Mesendoderm (in vitro differentiated cells): Measurements from ENCODE around the gene ANKS3.

Source experiments
- DNase-seq: peaks from one replicate; pipeline ENCODE4 v3.0.0; 2013
- H2AK5ac ChIP-seq: 2 replicates; pipeline ENCODE4 v1.6.1; 2013; ENCODE audit warnings: low read length, inconsistent platforms
- H2BK120ac ChIP-seq: 2 replicates; pipeline ENCODE4 v1.6.1; 2013; ENCODE audit warnings: low read depth, mild to moderate bottlenecking, low read length, moderate library complexity, mixed read lengths
- H2BK15ac ChIP-seq: replicated peaks from 2 replicates; pipeline ENCODE4 v1.6.1; 2013; ENCODE audit warnings: low read depth, mild to moderate bottlenecking, moderate library complexity
- H2BK5ac ChIP-seq: 2 replicates; pipeline ENCODE4 v1.6.1; 2013; ENCODE audit warnings: low read length, inconsistent platforms
- H3K18ac ChIP-seq: 2 replicates; pipeline ENCODE4 v1.6.1; 2013; ENCODE audit warnings: mild to moderate bottlenecking, low read length, mixed read lengths
- H3K23ac ChIP-seq: one replicate; pipeline ENCODE4 v1.6.1; 2013; ENCODE audit warnings: low read length
- H3K27ac ChIP-seq: 2 replicates; pipeline ENCODE4 v1.5.1; 2013; ENCODE audit warnings: low read depth, mild to moderate bottlenecking, inconsistent platforms, low read length, moderate library complexity
- H3K27me3 ChIP-seq: 2 replicates; pipeline ENCODE4 v1.6.1; 2013; ENCODE audit warnings: low read length, control low read depth, mild to moderate bottlenecking, inconsistent platforms; ENCODE audit not compliant: insufficient read depth, poor library complexity
- H3K36me3 ChIP-seq: 2 replicates; pipeline ENCODE4 v1.6.1; 2013; ENCODE audit warnings: low read length, inconsistent platforms; ENCODE audit not compliant: control insufficient read depth, insufficient read depth
- H3K4ac ChIP-seq: one replicate; pipeline ENCODE4 v1.6.1; 2013; ENCODE audit warnings: low read depth, mild to moderate bottlenecking, low read length, moderate library complexity
- H3K4me1 ChIP-seq: 2 replicates; pipeline ENCODE4 v1.6.1; 2013; ENCODE audit warnings: low read depth, low read length, inconsistent platforms; ENCODE audit not compliant: control insufficient read depth
- H3K4me2 ChIP-seq: 2 replicates; pipeline ENCODE4 v1.6.1; 2013; ENCODE audit warnings: low read length
- H3K4me3 ChIP-seq: 2 replicates; pipeline ENCODE4 v1.5.1; 2013; ENCODE audit warnings: mild to moderate bottlenecking, low read length
- H3K56ac ChIP-seq: one replicate; pipeline ENCODE4 v1.6.1; 2013; ENCODE audit warnings: low read length
- H3K79me1 ChIP-seq: 2 replicates; pipeline ENCODE4 v1.6.1; 2013; ENCODE audit warnings: low read length, inconsistent platforms
- H3K79me2 ChIP-seq: 2 replicates; pipeline ENCODE4 v1.6.1; 2013; ENCODE audit warnings: mild to moderate bottlenecking, low read length; ENCODE audit not compliant: control insufficient read depth, insufficient read depth
- H3K9ac ChIP-seq: 2 replicates; pipeline ENCODE4 v1.6.1; 2013; ENCODE audit warnings: low read length, inconsistent platforms
- H4K5ac ChIP-seq: one replicate; pipeline ENCODE4 v1.6.1; 2013; ENCODE audit warnings: low read length
- H4K8ac ChIP-seq: one replicate; pipeline ENCODE4 v1.6.1; 2013; ENCODE audit warnings: low read depth, mild to moderate bottlenecking, control low read depth, low read length, moderate library complexity
- WGBS: extraction: QIAGEN DNeasy Blood & Tissue Kit; methylation state at CpG from one replicate; pipeline ENCODE4 v1.1.7; 2013; ENCODE audit warnings: low lambda C conversion rate, missing lambda C conversion rate; ENCODE audit not compliant: insufficient coverage; ENCODE audit errors: extremely low coverage; 5-methylcytosine and 5-hydroxymethylcytosine counted together

The ANKS3 gene

GRCh38 chr16:4695473-4696171 lies 38.4 kb downstream of the ANKS3 start:
- H3K27me3 ChIP-seq, result no peaks in the 10 kb centered on the region
- H3K56ac ChIP-seq, result no peak overlapping the region
- H2BK15ac ChIP-seq, result no peak overlapping the region
- no peak overlapping the region for H4K8ac ChIP-seq
- H3K27ac ChIP-seq, result no peak overlapping the region
- no peak overlapping the region for H4K5ac ChIP-seq
- no peak overlapping the region for H3K9ac ChIP-seq
- no peak overlapping the region for H2BK120ac ChIP-seq
- no peak overlapping the region for H3K23ac ChIP-seq
- no peak overlapping the region for H3K4me2 ChIP-seq
- peaks cover 4% of the 10 kb centered on the region for H3K36me3 ChIP-seq
- H3K4me1 ChIP-seq, result no peaks in the 10 kb centered on the region
- no peak for DNase-seq
- H2AK5ac ChIP-seq, result no peak overlapping the region
- no CpG with 5 or more reads among the region's 12 CpGs for WGBS
- H3K18ac ChIP-seq, result no peak overlapping the region
- peaks cover 2% of the 10 kb centered on the region for H3K79me1 ChIP-seq
- H3K79me2 ChIP-seq, result no peaks in the 10 kb centered on the region
- H2BK5ac ChIP-seq, result no peak overlapping the region
- H3K4ac ChIP-seq, result no peak overlapping the region
- no peak overlapping the region for H3K4me3 ChIP-seq

- H3K18ac ChIP-seq, result no peak overlapping the region
- H3K4me1 ChIP-seq, result no peaks in the 10 kb centered on the region
- no peak overlapping the region for H4K8ac ChIP-seq
- peak overlapping the region; percentile 52 for H3K56ac ChIP-seq
- no peak overlapping the region for H3K9ac ChIP-seq
- no peak overlapping the region for H2AK5ac ChIP-seq
- no peak overlapping the region for H2BK15ac ChIP-seq
- H3K4me2 ChIP-seq, result no peak overlapping the region
- H3K27ac ChIP-seq, result no peak overlapping the region
- H3K4me3 ChIP-seq, result no peak overlapping the region
- no peak overlapping the region for H2BK120ac ChIP-seq
- H3K79me2 ChIP-seq, result no peaks in the 10 kb centered on the region
- H4K5ac ChIP-seq, result no peak overlapping the region
- H3K79me1 ChIP-seq, result peaks cover 2% of the 10 kb centered on the region
- peak; percentile 23 for DNase-seq
- H2BK5ac ChIP-seq, result no peak overlapping the region
- H3K4ac ChIP-seq, result no peak overlapping the region
- no peak overlapping the region for H3K23ac ChIP-seq
- no peaks in the 10 kb centered on the region for H3K36me3 ChIP-seq
- no peaks in the 10 kb centered on the region for H3K27me3 ChIP-seq
- no CpG with 5 or more reads among the region's 26 CpGs for WGBS
These were observed 39.2 kb downstream of the ANKS3 start for GRCh38 chr16:4694642-4695451.

- Histone ChIP-seq H3K9ac (peak overlapping the region; percentile 92), H2BK120ac (no peak overlapping the region), H3K4me1 (no peaks in the 10 kb centered on the region), H4K5ac (no peak overlapping the region), H3K23ac (no peak overlapping the region), H2BK15ac (no peak overlapping the region), H3K4ac (no peak overlapping the region), H4K8ac (no peak overlapping the region), H3K36me3 (no peaks in the 10 kb centered on the region), H2AK5ac (no peak overlapping the region), H3K18ac (peak overlapping the region; percentile 16), H2BK5ac (no peak overlapping the region), H3K4me2 (peak overlapping the region; percentile 64), H3K27me3 (no peaks in the 10 kb centered on the region), H3K56ac (peak overlapping the region; percentile 98), H3K79me2 (no peaks in the 10 kb centered on the region), H3K27ac (peak overlapping the region; percentile 42), H3K79me1 (peaks cover 2% of the 10 kb centered on the region), H3K4me3 (peak overlapping the region; percentile 93)
- peak; percentile 58 for DNase-seq
- WGBS, result no CpG with 5 or more reads among the region's 54 CpGs
These were observed 40.0 kb downstream of the ANKS3 start for GRCh38 chr16:4693956-4694641.

- Histone ChIP-seq H3K9ac (peak within 1 kb of the TSS; percentile 92), H2BK120ac (no peak within 1 kb of the TSS), H4K5ac (no peak within 1 kb of the TSS), H3K27ac (peak within 1 kb of the TSS; percentile 42), H3K18ac (peak within 1 kb of the TSS; percentile 16), H3K4me2 (peak within 1 kb of the TSS; percentile 93), H3K4me3 (peak within 1 kb of the TSS; percentile 93), H2BK15ac (no peak within 1 kb of the TSS), H3K4ac (no peak within 1 kb of the TSS), H2BK5ac (no peak within 1 kb of the TSS), H3K23ac (peak within 1 kb of the TSS; percentile 45), H3K27me3 (no peaks in the 10 kb centered on the region), H4K8ac (no peak within 1 kb of the TSS), H3K56ac (peak within 1 kb of the TSS; percentile 98), H3K79me2 (no peaks in the 10 kb centered on the region), H3K36me3 (no peaks in the 10 kb centered on the region), H2AK5ac (no peak within 1 kb of the TSS), H3K79me1 (peaks cover 2% of the 10 kb centered on the region), H3K4me1 (no peaks in the 10 kb centered on the region)
- DNase-seq, result peak; percentile 97
- WGBS, result no CpG with 5 or more reads among the region's 91 CpGs
These were observed 40.6 kb downstream of the ANKS3 start, which contains the start of gene NUDT16L1 for GRCh38 chr16:4693296-4693955. NUDT16L1 (plus strand) TSS chr16:4693562; CDS start chr16:4693727, 165 bp downstream.

- peaks cover 2% of the 10 kb centered on the region for H3K79me1 ChIP-seq
- no peak for DNase-seq
- H3K79me2 ChIP-seq, result no peaks in the 10 kb centered on the region
- H3K56ac ChIP-seq, result peak overlapping the region; percentile 82
- WGBS, result no CpG with 5 or more reads among the region's 31 CpGs
- no peaks in the 10 kb centered on the region for H3K27me3 ChIP-seq
- H3K18ac ChIP-seq, result no peak overlapping the region
- no peak overlapping the region for H2BK15ac ChIP-seq
- H3K23ac ChIP-seq, result peak overlapping the region; percentile 45
- H3K4ac ChIP-seq, result no peak overlapping the region
- H3K4me3 ChIP-seq, result no peak overlapping the region
- H2AK5ac ChIP-seq, result no peak overlapping the region
- no peak overlapping the region for H4K8ac ChIP-seq
- H3K4me2 ChIP-seq, result peak overlapping the region; percentile 93
- H4K5ac ChIP-seq, result no peak overlapping the region
- H2BK5ac ChIP-seq, result no peak overlapping the region
- no peaks in the 10 kb centered on the region for H3K4me1 ChIP-seq
- no peak overlapping the region for H3K27ac ChIP-seq
- H3K36me3 ChIP-seq, result no peaks in the 10 kb centered on the region
- H2BK120ac ChIP-seq, result no peak overlapping the region
- peak overlapping the region; percentile 77 for H3K9ac ChIP-seq
These were observed 41.4 kb downstream of the ANKS3 start for GRCh38 chr16:4692460-4693295.
